Fibroblast of mammary gland (primary cell): Measurements from ENCODE around the gene ESRRA.
"Not testable (repeated sequence)": the region's sequence is repeated elsewhere in the genome, so short reads cannot be mapped to it uniquely, and the experiment has no call there.

Source experiments
- DNase-seq: peaks from one replicate; pipeline ENCODE4 v3.0.0-alpha.2; 2010; ENCODE audit warnings: low read depth
- H3K4me3 ChIP-seq: 2 replicates; pipeline ENCODE4 v1.5.1; 2011; ENCODE audit warnings: low read depth, mild to moderate bottlenecking, low read length, moderate library complexity; ENCODE audit not compliant: control insufficient read depth
- CTCF ChIP-seq: conservative IDR thresholded peaks from 2 replicates; pipeline ENCODE4 v1.5.1; 2011; ENCODE audit warnings: low read depth, low read length, inconsistent platforms; ENCODE audit not compliant: control insufficient read depth, insufficient read depth

ESRRA gene

GRCh38 chr11:64306876-64307622 is 1.7 kb downstream of the ESRRA start:
- H3K4me3 ChIP-seq, result peak overlapping the region; percentile 68
- DNase-seq, result no peak
- no peak for TF ChIP-seq CTCF

GRCh38 chr11:64307795-64308194 is 2.5 kb downstream of the ESRRA start:
- DNase-seq, H3K4me3 ChIP-seq: not testable (repeated sequence)

- no peak for TF ChIP-seq CTCF
- H3K4me3 ChIP-seq, result no peak overlapping the region
- DNase-seq, result no peak
Measured at GRCh38 chr11:64312947-64313346, 7.6 kb downstream of the ESRRA start.

GRCh38 chr11:64313491-64314145 is 8.3 kb downstream of the ESRRA start:
- DNase-seq, result peak; percentile 72
- H3K4me3 ChIP-seq, result peak overlapping the region; percentile 19
- TF ChIP-seq CTCF, result no peak

- TF ChIP-seq CTCF, result peak; percentile 28
- peak overlapping the region; percentile 12 for H3K4me3 ChIP-seq
Measured at GRCh38 chr11:64314146-64314804, 9.0 kb downstream of the ESRRA start.

GRCh38 chr11:64314805-64315561 is 9.7 kb downstream of the ESRRA start:
- no peak for TF ChIP-seq CTCF
- DNase-seq, result no peak
- no peak overlapping the region for H3K4me3 ChIP-seq

More at GRCh38 chr11:64314146-64314804, 9.0 kb downstream of the ESRRA start:
- no peak for DNase-seq

- not testable (repeated sequence) for DNase-seq, H3K4me3 ChIP-seq
Measured at GRCh38 chr11:64315667-64316526, 10.6 kb downstream of the ESRRA start.
